Measurements from ENCODE around the gene KRT20.

DNA sequence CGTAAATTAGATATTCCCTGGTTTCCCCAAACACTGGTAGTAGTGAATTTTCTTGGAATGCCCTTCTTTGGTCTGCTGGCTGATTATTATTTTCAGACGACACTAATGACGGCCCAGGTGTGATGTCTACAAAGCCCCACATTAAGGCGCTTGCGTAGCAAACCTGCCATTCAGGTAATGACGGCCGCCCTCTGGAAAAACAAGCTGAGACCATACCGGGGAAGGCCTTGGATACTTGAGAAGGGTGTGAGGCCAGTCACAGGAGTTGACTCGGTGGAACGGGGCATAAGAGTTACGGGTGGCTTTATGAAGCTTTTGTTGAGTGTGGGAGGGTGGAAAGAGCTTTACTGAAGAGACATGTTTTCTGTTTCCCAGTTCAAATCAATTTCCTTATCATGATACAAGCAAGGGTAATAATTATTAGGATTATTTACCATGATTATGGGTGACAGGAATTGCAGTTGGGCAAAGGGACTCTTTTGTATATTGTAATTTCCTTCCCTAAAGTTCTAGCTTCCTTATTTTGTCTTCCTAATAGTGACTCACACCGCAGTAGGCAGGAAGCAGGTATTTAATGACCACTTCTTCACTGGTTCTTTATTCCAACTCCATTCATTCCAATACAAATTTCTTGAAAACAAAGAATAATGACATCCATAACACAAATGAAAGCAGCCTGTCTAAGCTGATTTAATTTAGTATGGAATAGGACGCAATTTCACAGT, 27.6 kb upstream of the KRT20 start:
- TF ChIP-seq, protein P1, sequence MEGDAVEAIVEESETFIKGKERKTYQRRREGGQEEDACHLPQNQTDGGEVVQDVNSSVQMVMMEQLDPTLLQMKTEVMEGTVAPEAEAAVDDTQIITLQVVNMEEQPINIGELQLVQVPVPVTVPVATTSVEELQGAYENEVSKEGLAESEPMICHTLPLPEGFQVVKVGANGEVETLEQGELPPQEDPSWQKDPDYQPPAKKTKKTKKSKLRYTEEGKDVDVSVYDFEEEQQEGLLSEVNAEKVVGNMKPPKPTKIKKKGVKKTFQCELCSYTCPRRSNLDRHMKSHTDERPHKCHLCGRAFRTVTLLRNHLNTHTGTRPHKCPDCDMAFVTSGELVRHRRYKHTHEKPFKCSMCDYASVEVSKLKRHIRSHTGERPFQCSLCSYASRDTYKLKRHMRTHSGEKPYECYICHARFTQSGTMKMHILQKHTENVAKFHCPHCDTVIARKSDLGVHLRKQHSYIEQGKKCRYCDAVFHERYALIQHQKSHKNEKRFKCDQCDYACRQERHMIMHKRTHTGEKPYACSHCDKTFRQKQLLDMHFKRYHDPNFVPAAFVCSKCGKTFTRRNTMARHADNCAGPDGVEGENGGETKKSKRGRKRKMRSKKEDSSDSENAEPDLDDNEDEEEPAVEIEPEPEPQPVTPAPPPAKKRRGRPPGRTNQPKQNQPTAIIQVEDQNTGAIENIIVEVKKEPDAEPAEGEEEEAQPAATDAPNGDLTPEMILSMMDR (conservative IDR thresholded peaks at IDR 0.05; ENCODE audit: low read depth, low read length), result no peak
- TF ChIP-seq EZH2 (IDR thresholded peaks at IDR 0.05; ENCODE audit: low read length, unreplicated experiment) (no peak), EZH2phosphoT487 (IDR thresholded peaks at IDR 0.05; ENCODE audit: borderline replicate concordance, low read length) (no peak)
